Astrocyte (in vitro differentiated cells and primary cell): ENCODE measurements around the gene CDK4. TPM values are rescaled to one million over a fixed set of nuclear protein-coding genes. Genes with fewer than 3 reads are reported as not detected.

Source experiments
- DNase-seq: peaks from one replicate; pipeline ENCODE4 v3.0.0-alpha.2; 2010; ENCODE audit warnings: low read depth
- FAIRE-seq: peaks from 2 replicates; lab custom pipeline; 2011; peaks lifted over from hg19 to GRCh38; lab: Jason Lieb, UNC
- H2AFZ ChIP-seq: 2 replicates; pipeline ENCODE4 v1.6.0; 2012; ENCODE audit warnings: low read depth, low read length, inconsistent platforms
- H3K27ac ChIP-seq: 2 replicates; pipeline ENCODE4 v1.5.1; 2011; ENCODE audit warnings: low read depth, low read length, inconsistent platforms
- H3K27me3 ChIP-seq: 2 replicates; pipeline ENCODE4 v1.6.0; 2011; ENCODE audit warnings: low read length, inconsistent platforms; ENCODE audit not compliant: insufficient read depth
- H3K36me3 ChIP-seq: 2 replicates; pipeline ENCODE4 v1.5.1; 2011; ENCODE audit warnings: low read length, inconsistent platforms; ENCODE audit not compliant: insufficient read depth
- H3K4me1 ChIP-seq: 2 replicates; pipeline ENCODE4 v1.5.1; 2011; ENCODE audit warnings: low read length, inconsistent platforms; ENCODE audit not compliant: insufficient read depth
- H3K4me2 ChIP-seq: 2 replicates; pipeline ENCODE4 v1.6.0; 2012; ENCODE audit warnings: low read length, inconsistent platforms
- H3K4me3 ChIP-seq: 2 replicates; pipeline ENCODE4 v1.5.1; 2011; ENCODE audit warnings: low read depth, mild to moderate bottlenecking, low read length, inconsistent platforms; ENCODE audit not compliant: insufficient read depth
- H3K79me2 ChIP-seq: 2 replicates; pipeline ENCODE4 v1.6.0; 2012; ENCODE audit warnings: mild to moderate bottlenecking, low read length, inconsistent platforms; ENCODE audit not compliant: insufficient read depth
- H3K9ac ChIP-seq: 2 replicates; pipeline ENCODE4 v1.6.0; 2012; ENCODE audit warnings: mild to moderate bottlenecking, low read length, inconsistent platforms
- H3K9me3 ChIP-seq: 2 replicates; pipeline ENCODE4 v1.5.1; 2012; ENCODE audit warnings: low read depth, mild to moderate bottlenecking, low read length, inconsistent platforms; ENCODE audit not compliant: insufficient read depth
- H4K20me1 ChIP-seq: 2 replicates; pipeline ENCODE4 v1.6.0; 2012; ENCODE audit warnings: low read length, inconsistent platforms; ENCODE audit not compliant: insufficient read depth
- H3K27ac Mint-ChIP-seq: one replicate; pipeline ENCODE4 v1.8.0; 2021; ENCODE audit warnings: mild to moderate bottlenecking, mixed read lengths; ENCODE audit not compliant: unreplicated experiment
- H3K27me3 Mint-ChIP-seq: one replicate; pipeline ENCODE4 v1.8.0; 2021; ENCODE audit warnings: low read depth, mixed read lengths; ENCODE audit not compliant: unreplicated experiment
- H3K36me3 Mint-ChIP-seq: one replicate; pipeline ENCODE4 v1.8.0; 2021; ENCODE audit warnings: low read depth, mixed read lengths; ENCODE audit not compliant: unreplicated experiment
- H3K4me1 Mint-ChIP-seq: one replicate; pipeline ENCODE4 v1.8.0; 2021; ENCODE audit warnings: low read depth, mixed read lengths; ENCODE audit not compliant: unreplicated experiment
- H3K4me3 Mint-ChIP-seq: one replicate; pipeline ENCODE4 v1.8.0; 2021; ENCODE audit warnings: mild to moderate bottlenecking, moderate library complexity, mixed read lengths; ENCODE audit not compliant: unreplicated experiment
- H3K9me3 Mint-ChIP-seq: one replicate; pipeline ENCODE4 v1.8.0; 2021; ENCODE audit warnings: mild to moderate bottlenecking, mixed read lengths; ENCODE audit not compliant: unreplicated experiment
- EZH2 ChIP-seq: IDR thresholded peaks from 2 replicates; pipeline ENCODE4 v1.6.1; 2012; ENCODE audit warnings: mild to moderate bottlenecking, low read length, inconsistent platforms; ENCODE audit not compliant: insufficient read depth
- total RNA-seq: library from RNA; stranded (reverse); gene quantifications from 2 replicates; pipeline ENCODE4 v1.2.1, GENCODE V29; 2021
- TF ChIP-seq, protein P1 (sequence below): IDR thresholded peaks from 2 replicates; pipeline ENCODE4 v1.5.1; 2011; ENCODE audit warnings: low read depth, mild to moderate bottlenecking, inconsistent platforms, low read length, moderate library complexity; ENCODE audit not compliant: insufficient read depth

The CDK4 gene
- total RNA-seq, 1 donor from 2014 or later = 133 TPM

DNA sequence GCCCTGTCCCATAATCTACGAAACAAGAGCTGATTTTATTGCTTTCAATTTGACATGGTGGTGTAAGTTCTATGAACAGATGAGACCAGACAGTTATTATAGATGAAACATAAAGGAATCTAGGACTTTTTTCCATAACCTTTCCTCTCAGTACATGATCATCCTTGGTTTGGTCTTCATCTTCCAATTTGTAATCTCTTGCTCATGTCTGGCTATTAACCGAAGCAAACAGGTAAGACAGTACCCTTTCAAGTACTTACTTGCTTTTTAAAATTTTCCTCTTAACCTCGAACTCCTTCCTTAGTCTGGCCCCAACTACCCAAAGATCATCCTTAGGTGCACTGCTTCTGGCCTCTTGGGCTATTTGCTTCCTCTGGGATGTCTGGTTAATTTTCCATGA, 6.1 kb downstream of the CDK4 start:
- peaks cover 9% of the 10 kb centered on the region for H3K4me1 Mint-ChIP-seq
- no peak for TF ChIP-seq EZH2
- H3K4me1 ChIP-seq = peaks cover 12% of the 10 kb centered on the region

DNA sequence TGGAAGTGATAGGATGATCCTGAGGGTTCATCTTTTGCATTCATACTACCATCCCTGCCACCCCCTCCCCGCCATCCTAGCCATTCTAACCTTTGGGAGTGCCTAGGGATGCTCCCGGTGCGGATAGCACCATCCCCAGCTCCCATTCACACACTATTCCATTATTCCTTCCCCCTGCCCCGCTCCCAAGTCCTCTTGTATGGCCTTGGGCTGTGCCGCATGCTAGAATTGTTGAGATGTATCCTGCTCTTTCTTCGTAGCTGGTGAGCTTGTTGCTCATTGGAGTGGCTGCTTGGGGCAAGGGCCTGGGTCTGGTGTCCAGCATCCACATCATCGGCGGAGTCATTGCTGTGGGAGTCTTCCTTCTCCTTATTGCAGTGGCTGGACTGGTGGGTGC, 6.6 kb downstream of the CDK4 start:
- Histone ChIP-seq H3K79me2 (peaks cover 24% of the 10 kb centered on the region), H3K4me1 (peaks cover 7% of the 10 kb centered on the region), H3K27ac (peak overlapping the region; percentile 93), H3K9me3 (no peaks in the 10 kb centered on the region), H3K4me3 (peak overlapping the region; percentile 77), H4K20me1 (peaks cover 3% of the 10 kb centered on the region), H3K4me2 (peak overlapping the region; percentile 97), H3K36me3 (peaks cover 26% of the 10 kb centered on the region), H3K27me3 (peaks cover 14% of the 10 kb centered on the region), H3K9ac (peak overlapping the region; percentile 96), H2AFZ (peak overlapping the region; percentile 52)
- Mint-ChIP-seq H3K4me3 (peak overlapping the region; percentile 95), H3K36me3 (peaks cover 33% of the 10 kb centered on the region), H3K9me3 (no peaks in the 10 kb centered on the region), H3K4me1 (peaks cover 7% of the 10 kb centered on the region), H3K27ac (peak overlapping the region; percentile 97), H3K27me3 (peaks cover 9% of the 10 kb centered on the region)
- no peak for TF ChIP-seq EZH2
- TF ChIP-seq, protein P1, sequence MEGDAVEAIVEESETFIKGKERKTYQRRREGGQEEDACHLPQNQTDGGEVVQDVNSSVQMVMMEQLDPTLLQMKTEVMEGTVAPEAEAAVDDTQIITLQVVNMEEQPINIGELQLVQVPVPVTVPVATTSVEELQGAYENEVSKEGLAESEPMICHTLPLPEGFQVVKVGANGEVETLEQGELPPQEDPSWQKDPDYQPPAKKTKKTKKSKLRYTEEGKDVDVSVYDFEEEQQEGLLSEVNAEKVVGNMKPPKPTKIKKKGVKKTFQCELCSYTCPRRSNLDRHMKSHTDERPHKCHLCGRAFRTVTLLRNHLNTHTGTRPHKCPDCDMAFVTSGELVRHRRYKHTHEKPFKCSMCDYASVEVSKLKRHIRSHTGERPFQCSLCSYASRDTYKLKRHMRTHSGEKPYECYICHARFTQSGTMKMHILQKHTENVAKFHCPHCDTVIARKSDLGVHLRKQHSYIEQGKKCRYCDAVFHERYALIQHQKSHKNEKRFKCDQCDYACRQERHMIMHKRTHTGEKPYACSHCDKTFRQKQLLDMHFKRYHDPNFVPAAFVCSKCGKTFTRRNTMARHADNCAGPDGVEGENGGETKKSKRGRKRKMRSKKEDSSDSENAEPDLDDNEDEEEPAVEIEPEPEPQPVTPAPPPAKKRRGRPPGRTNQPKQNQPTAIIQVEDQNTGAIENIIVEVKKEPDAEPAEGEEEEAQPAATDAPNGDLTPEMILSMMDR = no peak
- no peak for DNase-seq
- no peak for FAIRE-seq

More for the DNA sequence above, 6.1 kb downstream of the CDK4 start:
- FAIRE-seq (no peak), DNase-seq (no peak)
- H3K4me3 ChIP-seq = peak overlapping the region; percentile 77
- H3K9me3 ChIP-seq = no peaks in the 10 kb centered on the region
- no peak overlapping the region for H3K27ac ChIP-seq
- H3K4me2 ChIP-seq = peak overlapping the region; percentile 97
- peaks cover 8% of the 10 kb centered on the region for H3K27me3 ChIP-seq
- H2AFZ ChIP-seq = no peak overlapping the region
- peaks cover 30% of the 10 kb centered on the region for H3K79me2 ChIP-seq
- H4K20me1 ChIP-seq = peaks cover 8% of the 10 kb centered on the region
- H3K9me3 Mint-ChIP-seq = no peaks in the 10 kb centered on the region
- H3K9ac ChIP-seq = no peak overlapping the region
- peak overlapping the region; percentile 95 for H3K4me3 Mint-ChIP-seq
- H3K27me3 Mint-ChIP-seq = peaks cover 4% of the 10 kb centered on the region
- peaks cover 31% of the 10 kb centered on the region for H3K36me3 ChIP-seq
- H3K27ac Mint-ChIP-seq = peak overlapping the region; percentile 97
- H3K36me3 Mint-ChIP-seq = peaks cover 38% of the 10 kb centered on the region

DNA sequence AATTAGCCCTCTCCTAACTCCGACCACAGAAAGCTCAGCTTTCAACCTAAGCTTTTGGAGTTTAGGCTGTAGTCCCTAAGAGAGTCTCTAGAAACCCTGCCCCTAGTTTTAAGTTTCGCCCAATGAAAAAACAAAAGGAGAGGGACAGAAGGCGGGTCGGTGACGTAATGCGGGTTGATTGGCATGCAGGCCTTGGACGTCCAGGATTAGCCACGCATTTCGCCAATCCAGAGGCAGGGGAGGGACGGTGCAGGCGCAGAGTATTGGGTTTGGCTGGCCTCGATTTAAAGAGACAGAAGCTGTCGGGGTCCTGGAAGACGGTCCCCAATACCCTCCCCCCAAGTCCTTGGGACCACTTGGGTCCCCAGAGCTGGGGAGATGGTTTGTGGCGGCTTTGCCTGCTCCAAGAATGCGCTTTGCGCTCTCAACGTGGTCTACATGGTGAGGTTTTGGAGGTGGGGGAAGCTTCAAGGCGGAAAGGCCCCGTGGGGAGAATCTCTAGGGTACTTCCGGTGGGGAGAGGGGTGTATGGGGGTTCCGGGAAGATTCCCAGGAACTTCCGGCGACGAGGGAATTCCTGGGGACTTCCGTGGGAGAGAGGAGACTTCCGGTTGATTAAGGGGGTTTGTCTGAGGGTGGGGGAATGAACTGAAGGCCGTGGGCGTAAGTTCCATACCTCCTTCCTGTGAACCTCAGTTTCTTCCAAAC, 7.2 kb downstream of the CDK4 start, which contains the start of gene TSPAN31:
Gene TSPAN31 (plus strand): TSS at position 263 of the 708 bp plus-strand sequence. CDS start 116 bp downstream, at position 379.
- Mint-ChIP-seq H3K27me3 (peaks cover 13% of the 10 kb centered on the region), H3K27ac (peak within 1 kb of the TSS; percentile 97), H3K4me3 (peak within 1 kb of the TSS; percentile 95), H3K36me3 (peaks cover 28% of the 10 kb centered on the region), H3K9me3 (no peaks in the 10 kb centered on the region), H3K4me1 (peaks cover 5% of the 10 kb centered on the region)
- peak within 1 kb of the TSS; percentile 77 for H3K4me3 ChIP-seq
- FAIRE-seq (peak; percentile 37), DNase-seq (peak; percentile 97)
- H3K27ac ChIP-seq = peak within 1 kb of the TSS; percentile 93
- H3K9me3 ChIP-seq = no peaks in the 10 kb centered on the region
- peaks cover 18% of the 10 kb centered on the region for H3K27me3 ChIP-seq
- H2AFZ ChIP-seq = peak within 1 kb of the TSS; percentile 52
- H4K20me1 ChIP-seq = no peaks in the 10 kb centered on the region
- H3K4me1 ChIP-seq = peaks cover 5% of the 10 kb centered on the region
- H3K9ac ChIP-seq = peak within 1 kb of the TSS; percentile 96
- peak within 1 kb of the TSS; percentile 97 for H3K4me2 ChIP-seq
- H3K36me3 ChIP-seq = peaks cover 21% of the 10 kb centered on the region
- peaks cover 19% of the 10 kb centered on the region for H3K79me2 ChIP-seq
- TF ChIP-seq EZH2 = no peak
- TF ChIP-seq, protein P1 = no peak
